ENCODE measurements around the gene MTF2. TPM values are rescaled to one million over a fixed set of nuclear protein-coding genes. Genes with fewer than 3 reads are reported as not detected.

The MTF2 gene
- total and polyA plus RNA-seq, 2 experiments from 2014 or later: 37.9 to 70.9 TPM

DNA sequence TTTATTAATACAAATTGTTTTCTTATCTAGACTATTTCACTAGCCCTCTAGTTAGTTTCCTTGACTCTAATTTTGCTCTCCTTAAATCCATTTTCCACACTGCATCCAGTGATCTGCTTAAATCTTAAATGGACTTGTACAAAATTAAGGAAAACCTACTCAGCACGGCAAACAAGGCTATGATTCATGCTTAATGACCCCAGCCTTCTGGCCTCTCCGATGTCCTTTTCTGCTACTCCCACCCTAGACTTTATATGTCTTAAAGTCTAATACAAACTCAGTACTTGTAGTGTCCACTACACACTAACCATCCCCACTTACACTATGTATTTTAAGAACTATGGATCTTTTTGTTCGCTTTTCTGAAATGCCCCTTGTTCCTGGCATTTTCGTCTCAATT is 98.9 kb downstream of the MTF2 start:
- Histone ChIP-seq H3K27ac (no peak overlapping the region), H3K27me3 (no peaks in the 10 kb centered on the region), H3K9me3 (ENCODE audit: low read depth) (no peaks in the 10 kb centered on the region), H3K36me3 (no peaks in the 10 kb centered on the region), H3K4me3 (no peak overlapping the region), H3K4me1 (ENCODE audit: low read depth) (peaks cover 14% of the 10 kb centered on the region)
- peak in 1 of 2 donors; percentile 55 for DNase-seq (ENCODE audit: low read depth in 1 of 2, low spot score in 1 of 2)
- TF ChIP-seq, protein P1, sequence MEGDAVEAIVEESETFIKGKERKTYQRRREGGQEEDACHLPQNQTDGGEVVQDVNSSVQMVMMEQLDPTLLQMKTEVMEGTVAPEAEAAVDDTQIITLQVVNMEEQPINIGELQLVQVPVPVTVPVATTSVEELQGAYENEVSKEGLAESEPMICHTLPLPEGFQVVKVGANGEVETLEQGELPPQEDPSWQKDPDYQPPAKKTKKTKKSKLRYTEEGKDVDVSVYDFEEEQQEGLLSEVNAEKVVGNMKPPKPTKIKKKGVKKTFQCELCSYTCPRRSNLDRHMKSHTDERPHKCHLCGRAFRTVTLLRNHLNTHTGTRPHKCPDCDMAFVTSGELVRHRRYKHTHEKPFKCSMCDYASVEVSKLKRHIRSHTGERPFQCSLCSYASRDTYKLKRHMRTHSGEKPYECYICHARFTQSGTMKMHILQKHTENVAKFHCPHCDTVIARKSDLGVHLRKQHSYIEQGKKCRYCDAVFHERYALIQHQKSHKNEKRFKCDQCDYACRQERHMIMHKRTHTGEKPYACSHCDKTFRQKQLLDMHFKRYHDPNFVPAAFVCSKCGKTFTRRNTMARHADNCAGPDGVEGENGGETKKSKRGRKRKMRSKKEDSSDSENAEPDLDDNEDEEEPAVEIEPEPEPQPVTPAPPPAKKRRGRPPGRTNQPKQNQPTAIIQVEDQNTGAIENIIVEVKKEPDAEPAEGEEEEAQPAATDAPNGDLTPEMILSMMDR (IDR thresholded peaks at IDR 0.05; ENCODE audit: low read depth, low read length): no peak

DNA sequence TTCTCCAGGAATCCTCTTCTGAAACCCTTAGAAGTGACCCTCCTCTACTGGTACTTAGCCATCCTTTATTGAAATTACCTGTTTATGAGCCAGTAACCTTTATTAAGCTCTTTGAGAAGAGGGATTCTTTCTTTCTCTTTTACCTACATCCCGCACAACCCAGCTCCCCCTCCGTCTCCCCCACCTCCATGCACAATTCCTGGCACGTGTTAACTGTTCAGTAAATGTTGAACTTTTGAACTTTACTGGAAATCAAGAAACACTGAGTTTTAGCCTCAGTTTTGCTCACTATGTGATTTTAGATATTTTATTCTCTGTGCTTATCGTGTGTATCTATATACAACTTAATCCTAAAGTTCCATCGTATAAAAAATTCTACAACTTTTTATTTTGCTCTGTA is 99.3 kb downstream of the MTF2 start:
- Histone ChIP-seq H3K9me3 (ENCODE audit: low read depth) (no peaks in the 10 kb centered on the region), H3K27me3 (no peaks in the 10 kb centered on the region), H3K4me1 (ENCODE audit: low read depth) (peaks cover 14% of the 10 kb centered on the region), H3K36me3 (no peaks in the 10 kb centered on the region), H3K27ac (no peak overlapping the region), H3K4me3 (peak overlapping the region; percentile 50)
- TF ChIP-seq, protein P1 (IDR thresholded peaks at IDR 0.05; ENCODE audit: low read depth, low read length): no peak
- peak in 1 of 2 donors; percentile 64 for DNase-seq (ENCODE audit: low read depth in 1 of 2, low spot score in 1 of 2)

DNA sequence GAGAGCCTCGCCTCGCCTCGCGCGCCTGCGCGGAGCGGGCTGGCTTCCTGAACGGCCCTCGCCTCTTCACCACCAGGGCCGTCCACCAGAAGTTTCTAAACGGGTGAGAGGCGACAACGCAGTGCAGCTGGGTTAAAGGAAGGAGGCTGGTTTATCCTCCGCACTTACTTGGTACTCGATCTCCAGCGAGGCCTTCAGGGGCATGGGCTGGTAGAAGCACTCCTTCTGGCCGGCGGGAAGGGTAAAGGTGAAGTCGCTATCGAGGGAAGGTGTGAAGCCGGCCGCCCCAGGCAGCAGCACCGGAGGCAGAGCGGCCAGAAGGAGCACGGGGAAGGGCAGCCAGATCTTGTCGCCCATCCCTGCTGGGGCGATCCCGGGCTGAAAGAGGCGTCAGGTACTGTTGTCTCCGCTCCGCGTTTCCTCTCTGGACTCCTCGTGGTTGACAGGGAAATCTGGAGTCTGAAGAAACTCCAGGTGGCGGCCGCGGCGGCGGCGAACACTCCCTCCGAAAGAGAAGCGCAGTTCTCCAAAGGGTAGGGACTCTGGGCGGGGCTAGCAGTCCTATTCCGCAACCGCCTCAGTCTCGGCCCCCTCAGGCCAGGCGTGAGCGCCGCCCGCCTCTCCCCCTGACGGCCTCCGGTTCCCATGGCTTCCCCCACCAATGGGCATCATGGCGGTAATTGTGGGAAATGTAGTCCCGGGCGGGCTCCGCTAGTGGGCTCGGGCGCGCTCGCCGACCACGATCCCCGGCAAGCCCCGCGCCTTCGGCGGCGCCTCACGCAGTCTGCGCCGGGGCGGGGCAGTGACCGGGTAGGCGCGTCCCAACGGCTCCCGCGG is 101.0 kb downstream of the MTF2 start, which contains the start of gene TMED5:
TSS of gene TMED5 (minus strand) at position 528 of the 837 bp plus-strand sequence. CDS start at position 357, 171 bp downstream.
- peaks cover 14% of the 10 kb centered on the region for H3K4me1 ChIP-seq (ENCODE audit: low read depth)
- TF ChIP-seq, protein P1 (IDR thresholded peaks at IDR 0.05; ENCODE audit: low read depth, low read length): peak; percentile 6
- H3K9me3 ChIP-seq (ENCODE audit: low read depth): no peaks in the 10 kb centered on the region
- H3K4me3 ChIP-seq: peak within 1 kb of the TSS; percentile 64
- H3K27me3 ChIP-seq: no peaks in the 10 kb centered on the region
- H3K36me3 ChIP-seq: no peaks in the 10 kb centered on the region
- DNase-seq (ENCODE audit: low read depth in 1 of 2, low spot score in 1 of 2): peak; percentile 99 to 100
- peak within 1 kb of the TSS; percentile 89 for H3K27ac ChIP-seq

DNA sequence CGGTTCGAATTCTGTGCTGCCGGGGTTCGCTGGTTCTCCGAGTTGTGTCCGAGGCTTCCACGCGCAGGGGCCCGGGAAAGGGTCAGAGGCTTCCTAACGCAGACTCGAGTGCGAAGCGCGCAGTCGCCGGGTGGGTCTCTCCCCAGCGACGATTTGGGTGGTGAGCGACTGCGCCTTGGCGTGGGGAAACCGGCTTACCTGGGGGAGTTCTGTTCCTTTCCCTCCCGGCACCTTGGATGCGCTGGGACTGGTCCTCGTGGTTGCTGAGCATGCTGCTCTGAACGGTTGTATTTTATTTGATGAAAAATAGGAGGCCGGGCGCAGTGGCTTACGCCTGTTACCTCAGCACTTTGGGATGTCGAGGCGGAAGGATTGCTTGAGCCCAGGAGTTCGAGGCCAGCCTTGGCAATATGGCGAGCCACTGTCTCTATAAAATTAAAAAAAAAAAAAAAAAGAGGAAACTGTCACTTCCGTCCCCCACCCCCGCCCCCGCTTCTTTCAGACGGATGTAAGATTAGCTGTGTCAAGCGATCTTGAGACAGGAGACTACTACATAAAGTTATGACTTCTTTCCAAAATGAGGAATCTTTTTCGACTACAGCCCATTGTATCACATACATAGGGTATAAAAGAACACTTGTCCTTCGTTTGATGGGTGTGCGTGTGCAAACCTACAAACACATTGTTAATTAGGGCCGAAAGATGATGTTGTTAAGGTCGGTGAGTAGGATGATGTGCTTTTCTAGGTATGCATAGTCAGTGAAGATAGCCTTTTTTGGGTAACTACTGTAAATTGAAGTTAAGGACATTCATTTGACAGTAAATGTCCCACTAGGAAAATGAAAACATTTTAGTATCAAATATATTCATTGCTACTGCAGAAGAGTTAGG is 101.9 kb downstream of the MTF2 start, which contains the start of gene CCDC18:
TSS of gene CCDC18 (plus strand) at position 2 of the 891 bp plus-strand sequence. CDS start 2,638 bp downstream, outside the sequence.
- TF ChIP-seq, protein P1 (IDR thresholded peaks at IDR 0.05; ENCODE audit: low read depth, low read length): no peak
- Histone ChIP-seq H3K27ac (peak within 1 kb of the TSS; percentile 89), H3K27me3 (no peaks in the 10 kb centered on the region), H3K4me3 (peak within 1 kb of the TSS; percentile 64), H3K4me1 (ENCODE audit: low read depth) (peaks cover 14% of the 10 kb centered on the region), H3K36me3 (no peaks in the 10 kb centered on the region), H3K9me3 (ENCODE audit: low read depth) (no peaks in the 10 kb centered on the region)
- DNase-seq (ENCODE audit: low read depth in 1 of 2, low spot score in 1 of 2): peak in 1 of 2 donors; percentile 42

DNA sequence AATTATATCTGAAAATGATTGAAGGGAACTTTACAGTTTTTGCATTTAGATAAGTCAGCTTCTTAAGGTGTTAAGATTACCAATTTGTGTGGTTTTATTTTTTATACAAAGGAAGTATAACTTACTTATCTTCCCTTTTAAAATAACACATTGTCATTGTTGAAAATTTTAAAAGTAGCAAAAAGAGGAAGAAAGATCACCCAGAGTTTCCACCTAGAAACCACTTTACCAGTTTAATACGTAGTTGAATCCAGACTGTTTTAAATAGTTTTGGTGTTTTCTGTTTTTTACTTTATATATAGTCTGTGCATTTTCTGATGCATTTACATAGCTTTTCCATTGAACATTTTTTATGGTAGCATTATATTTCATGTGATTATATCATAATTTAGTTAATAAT is 107.6 kb downstream of the MTF2 start:
- H3K27ac ChIP-seq: no peak overlapping the region
- H3K27me3 ChIP-seq: no peaks in the 10 kb centered on the region
- DNase-seq (ENCODE audit: low read depth in 1 of 2, low spot score in 1 of 2): no peak
- H3K9me3 ChIP-seq (ENCODE audit: low read depth): no peaks in the 10 kb centered on the region
- TF ChIP-seq, protein P1 (IDR thresholded peaks at IDR 0.05; ENCODE audit: low read depth, low read length): no peak
- H3K4me3 ChIP-seq: no peak overlapping the region
- no peaks in the 10 kb centered on the region for H3K4me1 ChIP-seq (ENCODE audit: low read depth)
- H3K36me3 ChIP-seq: no peaks in the 10 kb centered on the region
